NCI-H2029 (cell line): Measurements from ENCODE around the gene SLC35F4.
"Not testable (repeated sequence)": the region's sequence is repeated elsewhere in the genome, so short reads cannot be mapped to it uniquely, and the experiment has no call there.

Source experiments
- DNase-seq: peaks from one replicate; lab custom pipeline; 2025; lab: John Stamatoyannopoulos, UW

Gene SLC35F4

DNA sequence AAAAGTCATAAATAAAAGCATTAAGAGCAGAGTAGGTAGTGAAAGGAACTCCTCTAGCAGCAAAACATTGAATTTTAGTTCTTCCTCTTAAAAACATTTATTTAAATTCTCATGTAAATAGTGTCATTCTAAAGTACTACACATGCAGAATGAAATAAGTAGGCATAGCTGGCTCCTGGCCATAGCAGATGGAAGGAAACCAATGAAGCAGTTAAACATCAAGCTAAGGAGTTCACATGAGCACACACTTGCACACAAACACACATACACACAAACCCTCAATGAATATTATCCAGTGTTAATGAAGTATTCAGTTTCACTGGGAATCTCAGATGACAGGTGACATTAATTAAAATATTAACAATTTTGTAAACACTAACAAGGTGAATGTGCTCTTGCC, 69.3 kb downstream of the SLC35F4 start:
- DNase-seq, result no peak

DNA sequence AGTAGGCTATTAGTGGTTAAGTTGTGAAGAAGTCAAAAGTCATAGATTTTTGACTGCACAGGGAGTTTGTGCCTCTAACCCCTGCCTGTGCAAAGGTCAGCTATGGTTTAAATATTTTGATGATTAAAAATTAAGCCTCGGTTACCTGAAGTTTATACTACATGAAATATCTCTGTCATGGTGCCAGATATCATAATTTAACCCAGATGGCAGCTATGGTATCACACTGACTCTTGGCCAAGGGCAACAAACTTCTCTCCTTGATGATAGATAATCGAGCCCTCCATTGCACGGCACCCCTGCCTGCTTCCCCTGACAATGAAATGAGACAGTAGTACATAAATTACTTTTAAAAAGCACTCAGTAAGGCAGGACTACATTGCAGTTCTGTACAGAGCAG, 80.8 kb downstream of the SLC35F4 start:
- no peak for DNase-seq

DNA sequence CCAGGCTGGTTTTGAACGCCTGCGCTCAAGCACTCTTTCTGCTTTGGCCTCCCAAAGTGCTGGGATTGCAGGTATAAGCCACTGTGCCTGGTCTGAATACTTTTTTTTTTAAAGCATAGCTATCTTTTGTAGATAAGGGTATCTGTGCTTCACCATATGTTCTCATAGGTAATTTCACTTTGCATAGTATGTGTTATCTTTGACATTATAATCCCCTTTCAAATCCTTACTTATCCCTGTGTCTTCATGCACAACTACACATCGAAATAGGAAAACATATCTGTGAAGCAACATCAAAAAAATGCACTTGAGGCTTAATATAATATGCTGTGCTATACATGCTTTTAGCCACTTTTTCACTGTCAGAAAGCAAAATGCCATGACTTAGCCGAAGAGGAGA, 94.1 kb downstream of the SLC35F4 start:
- DNase-seq, result no peak

DNA sequence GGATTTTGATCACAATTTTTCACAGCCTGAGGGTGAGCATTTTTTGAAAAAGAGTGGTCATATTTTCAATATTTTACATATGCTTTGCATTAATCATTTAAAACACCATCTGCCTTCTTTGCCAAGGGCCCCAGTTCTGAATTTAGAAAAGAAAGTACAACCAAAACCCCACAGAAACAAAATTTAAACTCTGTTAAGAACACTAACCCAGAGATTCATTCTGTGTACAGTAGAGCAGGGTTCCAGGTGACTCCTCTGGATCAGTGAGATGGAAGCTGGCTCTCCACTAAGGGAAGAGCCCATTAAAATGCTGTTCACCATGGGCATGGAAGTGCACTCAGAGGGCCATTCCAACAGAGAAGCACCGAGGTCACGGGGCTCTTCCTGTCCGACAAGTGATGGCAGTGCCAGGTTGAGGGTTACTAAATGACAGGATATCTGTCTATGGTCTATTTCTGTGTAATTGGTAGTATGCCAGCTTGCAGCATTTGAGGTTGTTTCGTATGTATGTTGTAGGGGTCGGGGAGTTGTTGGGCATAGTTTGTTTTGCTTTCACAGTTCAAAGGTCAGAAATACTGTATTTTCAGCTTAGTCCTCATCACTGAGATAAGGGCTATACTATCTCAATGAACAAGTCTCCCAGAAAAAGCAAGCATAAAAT, 95.9 kb downstream of the SLC35F4 start:
- no peak for DNase-seq

DNA sequence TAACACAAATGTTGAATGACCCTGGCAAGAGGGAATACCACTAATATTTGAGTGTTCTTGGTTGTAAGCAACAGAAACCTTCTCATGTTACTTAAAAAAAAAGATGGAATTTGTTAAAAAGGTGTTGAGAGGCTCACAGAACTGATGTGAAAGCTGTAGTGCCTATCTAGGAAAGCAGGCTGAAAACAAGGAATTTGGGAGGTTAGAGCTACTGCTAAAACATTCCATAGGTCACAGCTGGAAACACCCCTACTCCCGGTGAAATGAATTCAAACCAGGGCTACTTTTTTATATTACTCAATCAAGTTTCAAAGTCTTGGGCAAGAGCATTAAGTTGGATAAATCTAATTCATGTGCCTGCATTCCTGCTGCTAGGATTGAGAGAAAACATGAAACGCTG, 104.1 kb downstream of the SLC35F4 start:
- no peak for DNase-seq

DNA sequence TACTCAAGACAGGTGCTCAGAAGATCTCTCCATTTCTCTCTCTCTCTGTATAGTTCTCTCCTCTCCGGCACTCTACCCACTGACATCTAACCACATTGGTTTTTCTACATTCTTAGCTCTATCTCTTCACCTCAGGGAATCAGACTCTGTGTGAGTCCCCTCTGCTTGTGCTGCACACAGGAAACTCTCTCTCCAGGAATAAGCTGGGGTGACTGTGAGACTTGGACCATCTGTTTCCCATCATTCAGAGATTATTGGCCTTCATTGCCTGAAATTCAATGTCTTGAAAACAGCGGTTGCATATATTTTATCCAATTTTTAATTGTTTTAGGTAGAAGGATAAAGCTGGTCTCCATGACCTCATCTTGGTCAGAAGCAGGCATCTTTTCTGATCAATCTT, 105.0 kb downstream of the SLC35F4 start:
- no peak for DNase-seq

DNA sequence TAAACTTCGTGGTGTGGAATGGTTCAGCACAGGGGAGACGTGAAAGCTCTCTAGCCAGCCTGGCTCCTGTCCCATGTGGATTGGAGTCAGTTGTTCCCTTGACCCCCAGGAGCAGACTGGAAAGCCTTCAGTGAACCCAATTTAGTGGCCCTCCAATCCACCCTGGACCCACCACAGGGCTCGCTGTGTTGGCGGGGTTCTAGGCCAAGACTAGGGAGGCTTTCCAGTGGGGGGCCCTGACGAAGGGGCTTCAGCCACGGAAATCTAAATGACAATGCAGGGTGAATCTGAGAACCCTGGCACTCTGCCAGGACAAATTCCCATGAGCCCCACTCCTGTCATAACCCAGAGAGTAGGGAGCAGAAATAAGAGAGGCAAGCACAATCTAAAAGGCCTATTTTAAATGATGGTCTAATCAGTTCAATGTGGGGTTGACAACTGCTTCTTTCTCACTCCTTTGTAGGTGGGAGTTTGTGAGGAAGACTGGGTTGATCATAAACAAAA, 110.8 kb downstream of the SLC35F4 start:
- no peak for DNase-seq

DNA sequence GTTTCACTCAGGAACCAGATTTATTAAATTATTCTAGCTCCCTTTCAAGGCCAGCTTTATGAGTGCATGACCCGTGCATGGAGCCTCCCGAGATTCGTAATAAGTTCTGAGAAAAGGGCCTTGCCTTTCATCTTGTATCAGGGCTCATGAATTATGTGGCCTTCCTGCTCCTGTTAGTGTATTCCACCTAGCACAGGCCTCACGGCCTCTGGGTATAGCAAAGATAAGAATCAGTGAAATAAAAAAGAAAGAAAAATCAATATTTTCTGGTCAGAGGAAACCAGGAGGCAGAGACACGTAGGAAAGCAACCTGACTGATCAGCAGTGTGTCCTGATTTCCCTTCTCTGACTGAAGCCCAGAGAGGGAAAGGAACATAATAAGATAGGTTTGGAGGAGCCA, 111.4 kb downstream of the SLC35F4 start:
- DNase-seq, result no peak

DNA sequence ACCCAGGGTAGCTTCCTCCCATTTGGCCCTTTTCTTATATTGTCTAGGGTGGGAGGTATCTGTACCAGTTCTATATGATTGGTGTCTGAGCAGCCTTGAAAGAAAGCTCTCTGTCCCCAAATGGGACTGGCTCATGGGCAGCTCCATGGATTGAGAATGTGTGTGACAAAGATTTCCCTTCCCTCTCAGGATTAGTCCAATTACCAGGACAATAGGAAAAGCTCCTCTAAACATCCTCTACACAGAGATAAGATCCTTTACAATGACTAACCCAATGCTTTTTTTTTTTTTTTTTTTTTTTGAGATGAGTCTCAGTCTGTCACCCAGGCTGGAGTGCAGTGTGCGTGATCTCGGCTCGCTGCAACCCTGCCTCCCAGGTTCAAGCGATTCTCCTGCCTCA, 112.1 kb downstream of the SLC35F4 start:
- no peak for DNase-seq

DNA sequence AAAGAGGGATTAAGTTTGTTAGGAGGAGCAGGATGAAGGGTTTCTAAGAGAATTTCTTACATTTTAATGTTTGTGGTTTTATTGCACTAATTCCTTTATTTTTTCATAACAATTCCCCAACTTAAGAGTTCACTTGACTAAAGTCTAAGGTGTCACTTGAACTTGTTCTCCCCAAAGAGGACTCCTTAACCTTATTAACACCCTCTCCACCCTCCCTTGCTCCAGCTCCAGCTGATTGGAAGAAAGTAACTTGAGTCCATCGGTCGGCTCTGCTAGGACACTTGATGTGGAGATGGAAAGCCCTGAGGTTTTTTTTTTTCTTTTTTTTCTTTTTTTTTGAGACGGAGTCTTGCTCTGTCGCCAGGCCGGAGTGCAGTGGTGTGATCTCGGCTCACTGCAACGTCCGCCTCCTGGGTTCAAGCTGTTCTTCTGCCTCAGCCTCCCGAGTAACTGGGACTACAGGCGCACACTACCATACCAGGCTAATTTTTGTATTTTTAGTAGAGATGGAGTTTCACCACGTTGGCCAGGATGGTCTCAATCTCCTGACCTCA, 113.7 kb downstream of the SLC35F4 start:
- not testable (repeated sequence) for DNase-seq

DNA sequence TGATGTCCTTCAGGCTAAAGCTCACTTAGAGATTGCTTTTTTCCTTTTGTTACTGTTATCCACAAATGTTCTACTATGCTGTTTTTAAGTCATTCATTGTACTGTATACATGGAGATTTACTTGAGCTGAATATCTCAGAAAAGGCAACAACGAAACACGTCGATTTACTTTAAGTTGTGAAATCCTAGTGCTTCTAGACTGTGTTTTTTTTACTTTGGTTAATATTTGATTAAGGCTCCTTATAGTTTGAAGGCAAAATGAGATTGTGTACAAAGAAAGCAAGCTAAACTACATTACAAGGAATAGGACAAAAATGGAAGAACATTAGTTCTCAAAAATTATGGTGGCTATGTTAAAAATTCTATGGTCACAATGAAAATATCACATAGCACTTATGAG, 114.5 kb downstream of the SLC35F4 start:
- no peak for DNase-seq

DNA sequence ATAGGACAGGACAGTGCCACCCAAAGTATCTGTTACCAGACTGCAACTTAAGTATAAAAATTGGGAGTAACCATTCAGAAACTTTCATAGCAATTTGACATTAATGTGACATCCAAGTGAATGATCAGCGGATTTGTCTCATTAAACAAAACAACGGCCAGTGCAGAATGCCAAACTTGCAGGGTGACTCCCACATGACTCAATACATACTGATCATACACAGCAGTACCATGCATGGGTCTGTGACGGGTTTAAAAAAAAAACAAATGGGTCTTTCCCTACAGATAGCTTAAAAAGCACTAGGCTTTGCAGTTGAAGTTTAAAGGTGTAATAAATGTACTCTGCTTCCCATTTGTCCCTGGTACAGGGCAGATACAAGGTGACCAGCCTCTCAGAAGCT, 116.6 kb downstream of the SLC35F4 start:
- no peak for DNase-seq

DNA sequence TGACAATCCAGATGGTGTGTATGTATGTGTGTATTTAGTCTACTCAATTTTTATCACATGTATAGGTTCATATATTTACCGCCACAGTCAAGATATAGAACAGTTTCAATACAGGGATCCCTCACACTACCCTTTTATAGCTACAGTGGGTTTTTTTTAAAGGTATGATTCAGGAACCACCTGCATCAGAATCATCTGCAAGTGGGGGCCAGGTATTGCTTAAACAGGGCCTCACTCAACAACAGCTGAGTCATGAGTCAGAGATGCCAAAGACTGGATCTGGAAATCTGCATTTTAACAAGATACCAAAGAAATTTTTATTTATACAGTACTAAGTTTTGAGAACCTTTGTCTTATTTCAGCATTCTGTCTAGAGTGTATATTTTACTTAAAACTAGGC, 117.6 kb downstream of the SLC35F4 start:
- DNase-seq, result no peak

DNA sequence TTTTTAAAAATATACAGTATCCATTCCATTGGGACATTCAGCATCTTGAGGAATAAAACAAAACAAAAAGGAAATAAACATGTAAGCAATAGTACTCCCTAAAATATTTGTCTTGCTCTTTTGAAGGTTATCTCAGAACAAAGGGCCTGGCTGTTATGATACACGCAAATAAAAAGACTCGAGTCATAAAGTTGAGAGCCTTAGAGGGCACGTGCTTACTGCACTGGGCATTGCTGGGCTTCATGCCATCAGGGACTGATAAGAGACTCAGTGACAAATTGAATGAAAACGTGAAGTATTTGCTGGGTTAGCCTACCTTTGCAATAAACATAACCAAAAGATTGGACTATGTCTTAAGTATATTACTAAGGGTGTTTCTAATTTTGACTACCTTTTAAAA, 118.9 kb downstream of the SLC35F4 start:
- DNase-seq, result peak; percentile 26

DNA sequence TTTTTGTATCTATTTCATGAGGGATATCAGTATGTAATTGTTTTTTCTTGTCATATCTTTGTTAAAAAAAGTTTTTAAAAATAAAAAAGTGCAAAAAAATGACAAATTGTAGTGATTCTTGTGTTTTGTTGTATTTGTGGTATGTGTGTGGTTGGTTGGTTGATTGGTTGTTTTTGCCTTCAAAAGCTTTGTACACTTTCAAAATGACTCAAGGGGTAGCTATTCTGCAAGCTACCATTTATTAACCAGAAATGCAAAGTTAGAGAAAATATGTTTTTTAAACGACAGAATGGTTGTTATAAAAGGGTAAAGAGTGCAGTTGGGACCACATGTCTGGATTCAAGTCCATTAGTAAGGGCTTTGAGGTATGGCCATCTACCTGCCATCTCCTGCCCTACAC, 119.3 kb downstream of the SLC35F4 start:
- no peak for DNase-seq

DNA sequence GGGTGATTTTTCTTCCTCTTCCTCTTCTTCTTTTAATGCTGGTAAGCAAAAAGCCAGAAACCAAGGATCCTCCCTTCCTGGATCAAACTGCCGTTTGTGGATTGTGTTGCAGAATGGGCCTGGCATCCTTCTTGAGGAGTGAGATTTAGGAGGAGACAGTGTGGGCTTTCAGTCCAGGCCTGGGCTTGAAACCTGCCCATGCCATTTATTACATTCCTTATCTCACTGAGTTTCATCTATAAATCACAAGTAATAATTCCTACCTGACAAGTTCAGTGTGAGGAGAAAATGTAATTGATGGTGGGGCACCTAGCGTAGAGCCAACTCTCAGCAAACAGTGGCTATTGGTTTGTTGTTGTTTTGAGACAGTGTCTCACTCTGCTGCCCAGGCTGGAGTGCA, 126.4 kb downstream of the SLC35F4 start:
- DNase-seq, result no peak

DNA sequence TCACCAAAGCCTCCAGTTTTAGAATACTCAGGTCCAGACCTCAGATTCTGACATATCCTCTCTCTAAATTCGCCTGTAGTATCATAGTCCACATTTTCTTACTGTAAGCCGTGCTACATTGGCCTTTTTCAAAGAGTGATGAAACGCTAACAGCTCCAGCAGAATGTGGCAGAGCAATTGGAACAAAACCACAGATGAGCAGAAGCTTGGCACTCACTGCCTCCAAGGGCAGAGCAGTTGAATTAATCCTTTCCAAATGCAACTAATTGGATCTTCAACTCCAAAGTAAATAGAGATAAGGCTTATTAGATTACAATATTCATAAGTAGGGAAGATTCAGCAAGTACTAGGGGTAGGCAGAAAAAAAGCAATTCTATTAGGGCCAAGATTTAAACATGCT, 128.3 kb downstream of the SLC35F4 start:
- DNase-seq, result no peak

DNA sequence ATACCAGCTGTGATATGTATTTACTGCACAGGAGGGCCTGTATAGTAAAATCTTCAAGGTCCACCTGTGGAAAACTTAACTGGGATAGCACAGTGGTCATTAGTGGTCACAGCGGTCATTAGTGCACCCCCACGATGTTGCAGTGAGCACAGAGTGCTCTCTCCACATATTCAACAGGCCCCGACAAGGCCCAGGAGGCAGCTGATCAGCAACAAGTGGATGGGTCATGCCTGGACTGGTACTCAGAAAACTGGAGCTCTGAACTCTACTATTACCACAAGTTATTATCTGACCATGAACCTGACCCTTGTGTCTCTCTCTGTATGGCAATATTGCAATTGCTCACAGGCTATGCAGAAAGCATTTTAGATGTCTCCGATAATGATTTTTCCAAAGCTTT, 129.5 kb downstream of the SLC35F4 start:
- DNase-seq, result no peak

DNA sequence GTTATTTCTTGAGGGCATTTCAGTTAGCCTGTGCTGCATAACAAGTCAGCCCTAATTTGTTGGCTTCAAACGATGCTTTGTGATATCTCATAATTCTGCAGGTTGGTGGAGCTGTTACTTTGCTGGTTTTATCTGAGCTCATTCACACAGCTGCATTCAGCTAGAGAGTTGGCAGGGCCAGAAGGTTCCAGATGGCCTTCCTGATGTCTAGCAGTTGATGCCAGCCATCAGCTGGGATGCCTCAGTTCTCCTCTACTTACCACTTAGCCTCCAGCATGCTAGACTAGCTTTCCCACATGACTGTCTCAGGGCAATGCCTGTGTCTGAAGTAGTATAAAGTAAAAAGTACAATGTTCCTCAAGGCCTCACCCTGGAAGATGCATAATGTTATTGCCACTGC, 130.6 kb downstream of the SLC35F4 start:
- DNase-seq, result no peak

DNA sequence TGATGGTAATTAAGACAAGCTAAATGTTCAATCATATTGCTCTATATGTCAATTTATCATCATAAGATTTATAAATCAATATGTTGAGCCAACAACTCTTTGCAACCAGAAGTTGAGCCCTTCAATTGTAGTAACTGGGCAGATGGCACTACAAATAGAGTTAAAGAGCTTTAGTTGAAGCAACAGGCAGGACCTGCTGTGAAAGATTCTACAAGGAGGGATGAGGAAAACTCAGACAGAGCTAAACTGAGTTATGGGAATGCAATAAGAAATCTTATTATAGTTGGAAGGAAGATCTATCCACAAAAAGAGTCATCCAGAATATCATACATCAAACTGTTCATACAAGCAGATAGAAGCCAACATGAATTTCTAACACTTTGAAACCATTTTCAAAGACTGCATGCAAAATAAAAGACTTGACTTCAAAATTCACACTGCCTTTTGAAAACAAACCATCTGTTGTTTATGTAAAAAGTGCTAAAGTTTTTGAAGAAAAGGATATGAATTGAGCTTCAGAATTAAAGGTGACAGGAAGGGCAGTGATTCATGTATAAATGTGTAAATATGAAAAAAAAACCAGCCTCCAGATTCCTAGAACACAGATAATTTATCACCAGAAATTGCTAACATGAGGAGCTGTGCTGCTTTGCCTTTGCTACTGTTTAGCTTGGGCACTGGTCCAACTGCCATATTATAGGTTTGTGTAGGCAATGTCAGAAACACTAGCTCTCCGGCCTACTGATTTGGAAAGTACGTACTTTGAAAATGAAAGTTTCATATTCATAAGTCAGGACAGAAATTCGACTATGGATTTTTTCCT, 133.2 kb downstream of the SLC35F4 start:
- DNase-seq, result no peak

DNA sequence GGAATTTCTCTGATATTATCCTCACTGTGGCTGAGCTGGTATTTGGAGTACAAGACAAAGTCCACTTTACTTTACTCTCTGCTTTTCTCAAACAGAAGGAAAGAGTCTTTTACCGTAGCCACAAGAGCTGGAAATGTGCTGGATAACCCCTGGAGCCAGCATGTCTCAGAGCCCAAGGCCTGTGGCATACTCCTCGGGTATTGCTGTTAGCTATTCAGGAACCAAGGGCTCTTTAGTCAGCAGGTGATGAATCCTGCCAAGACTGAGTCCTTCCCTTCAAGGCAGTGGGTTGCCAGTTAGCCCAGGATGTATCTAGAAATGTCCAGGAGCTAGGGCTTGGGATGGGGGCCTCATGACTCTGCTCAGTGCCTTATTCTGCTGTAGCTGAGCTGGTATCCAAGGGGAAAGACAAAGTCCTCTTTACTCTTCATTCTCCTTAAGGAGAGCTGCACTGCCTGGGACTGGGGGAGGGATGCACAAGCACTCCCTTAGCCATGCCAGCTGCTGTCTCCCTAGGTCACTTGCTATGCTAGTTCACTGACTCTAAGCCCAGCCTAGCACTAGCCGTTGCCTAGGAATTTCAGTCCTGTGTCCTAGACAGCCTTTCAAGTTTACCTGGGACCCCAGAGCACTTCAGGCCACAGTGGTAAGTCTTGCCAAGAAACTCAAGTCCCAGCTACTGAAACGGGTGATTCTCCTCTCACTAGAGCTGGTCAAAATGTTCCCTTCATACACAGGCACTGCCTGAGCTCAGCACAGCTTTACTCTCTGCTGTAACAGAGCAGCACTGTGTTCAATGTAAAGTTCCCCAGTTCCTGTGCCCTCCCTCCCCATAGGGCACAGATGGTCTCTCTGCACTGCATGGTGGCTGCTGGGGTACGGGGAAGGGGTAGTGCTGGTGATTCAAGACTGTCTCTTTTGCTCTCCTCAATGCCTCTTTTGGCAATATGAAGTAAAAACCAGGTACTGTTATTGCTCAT, 136.4 kb downstream of the SLC35F4 start:
- DNase-seq, result no peak
